ENCODE results near the gene HOXB3. TPM values are rescaled to one million over a fixed set of nuclear protein-coding genes. Genes with fewer than 3 reads are reported as not detected.

The HOXB3 gene
- total RNA-seq, 1 experiment from 2014 or later: not detected

- TF ChIP-seq CTCF (conservative IDR thresholded peaks at IDR 0.05): no peak
- Histone ChIP-seq H3K9ac (ENCODE audit: extremely low read depth, insufficient read length, low read length) (no peak overlapping the region), H4K8ac (replicated peaks; ENCODE audit: insufficient read length, low read depth, low read length) (no peak overlapping the region), H3K9me3 (ENCODE audit: control insufficient read depth, low read depth, low read length) (no peaks in the 10 kb centered on the region), H4K5ac (ENCODE audit: insufficient read length, low read depth, low read length) (no peak overlapping the region), H2BK15ac (ENCODE audit: low read depth, low read length) (no peak overlapping the region), H3K14ac (ENCODE audit: insufficient read depth, low read length) (no peak overlapping the region), H3K79me2 (ENCODE audit: insufficient read depth, low read length) (no peaks in the 10 kb centered on the region), H2BK5ac (ENCODE audit: insufficient read length, low read length) (no peak overlapping the region), H3K56ac (ENCODE audit: insufficient read length, low read depth, low read length) (no peak overlapping the region), H3K79me1 (ENCODE audit: insufficient read depth, low read depth, low read length, poor library complexity, severe bottlenecking) (no peaks in the 10 kb centered on the region), H3K27ac (ENCODE audit: insufficient read length, low read depth, low read length) (no peak overlapping the region), H3K4me1 (ENCODE audit: insufficient read depth, low read length) (no peaks in the 10 kb centered on the region), H2AFZ (ENCODE audit: low read length) (no peak overlapping the region), H2BK12ac (ENCODE audit: insufficient read length, low read depth, low read length) (no peak overlapping the region), H3K4me2 (ENCODE audit: insufficient read depth, insufficient read length, low read length) (no peak overlapping the region), H3K4ac (ENCODE audit: low read depth, low read length) (no peak overlapping the region), H3K27me3 (ENCODE audit: insufficient read depth, low read length) (peaks cover 95% of the 10 kb centered on the region), H2BK20ac (ENCODE audit: low read depth, low read length, poor library complexity, severe bottlenecking) (no peak overlapping the region), H2AK5ac (ENCODE audit: insufficient read length, low read length) (no peak overlapping the region), H4K20me1 (ENCODE audit: control insufficient read depth, insufficient read depth, insufficient read length) (no peaks in the 10 kb centered on the region), H3T11ph (ENCODE audit: low read length) (no peak overlapping the region), H3K18ac (ENCODE audit: insufficient read length, low read depth, low read length) (no peak overlapping the region), H4K91ac (ENCODE audit: insufficient read length, low read depth, low read length) (no peak overlapping the region), H3K23me2 (ENCODE audit: insufficient read length, low read depth, low read length, poor library complexity, severe bottlenecking) (peaks cover 5% of the 10 kb centered on the region), H3K23ac (ENCODE audit: insufficient read length, low read depth, low read length) (no peak overlapping the region), H2BK120ac (ENCODE audit: low read depth, low read length, poor library complexity, severe bottlenecking) (no peak overlapping the region)
- H3K4me1 Mint-ChIP-seq: peaks cover 12 to 25% of the 10 kb centered on the region in 2 experiments
- H3K27ac Mint-ChIP-seq: no peak overlapping the region
- H3K4me3 Mint-ChIP-seq: peak overlapping the region in 1 of 2 experiments; percentile 23; a peak in 1 of 5 replicates
- peak; percentile 86 for DNase-seq
- WGBS (ENCODE audit: extremely low coverage, insufficient read length, low lambda C conversion rate): no CpG with 5 or more reads among the region's 36 CpGs
- H3K27me3 Mint-ChIP-seq (ENCODE audit: low read depth): peaks cover 100% of the 10 kb centered on the region
- peaks cover 9 to 21% of the 10 kb centered on the region in 2 experiments for H3K9me3 Mint-ChIP-seq
- no peaks in the 10 kb centered on the region; a peak in 1 of 7 replicates for H3K36me3 Mint-ChIP-seq (ENCODE audit: insufficient read depth in 1 of 3, low read depth in 3 of 3)
Observed at GRCh38 chr17:48611681-48612455, 21.8 kb upstream of the HOXB3 start.
